Keratinocyte (primary cell): ENCODE measurements around the gene C1QTNF3. TPM values are rescaled to one million over a fixed set of nuclear protein-coding genes. Genes with fewer than 3 reads are reported as not detected.

Source experiments
- DNase-seq: peaks from one replicate; pipeline ENCODE4 v3.0.0-alpha.2; 2011; ENCODE audit warnings: low read depth, missing footprints, low spot score
- FAIRE-seq: peaks from 2 replicates; lab custom pipeline; 2011; peaks lifted over from hg19 to GRCh38; lab: Jason Lieb, UNC
- H2AFZ ChIP-seq: 2 replicates; pipeline ENCODE4 v1.6.0; 2012; ENCODE audit warnings: low read length, control low read depth, inconsistent platforms; ENCODE audit not compliant: control insufficient read depth
- H3K27ac ChIP-seq: 2 replicates; pipeline ENCODE4 v1.5.1; 2011; ENCODE audit warnings: low read length; ENCODE audit not compliant: control insufficient read depth, insufficient read depth
- H3K27me3 ChIP-seq: 3 replicates; pipeline ENCODE4 v1.6.0; 2011; ENCODE audit warnings: low read length; ENCODE audit not compliant: control insufficient read depth, insufficient read depth; ENCODE audit errors: extremely low read depth
- H3K36me3 ChIP-seq, 2 experiments: 2 replicates in 1 of 2; 3 replicates in 1 of 2; pipeline ENCODE4 v1.5.1; 2011; ENCODE audit warnings: low read length in 2 of 2, mild to moderate bottlenecking in 1 of 2; ENCODE audit not compliant: control insufficient read depth in 2 of 2, insufficient read depth in 2 of 2; ENCODE audit errors: extremely low read depth in 1 of 2
- H3K4me1 ChIP-seq: 3 replicates; pipeline ENCODE4 v1.5.1; 2011; ENCODE audit warnings: low read length; ENCODE audit not compliant: control insufficient read depth, insufficient read depth; ENCODE audit errors: extremely low read depth
- H3K4me2 ChIP-seq: 3 replicates; pipeline ENCODE4 v1.6.0; 2011; ENCODE audit warnings: low read depth, low read length; ENCODE audit not compliant: control insufficient read depth, insufficient read depth; ENCODE audit errors: extremely low read depth
- H3K4me3 ChIP-seq, 3 experiments: fragments of 200-600 bp in 1 of 3; sonication (generic) in 1 of 3; 2 replicates in 2 of 3; 3 replicates in 1 of 3; pipeline ENCODE4 v1.5.1; 2011 to 2016; ENCODE audit warnings: low read length in 3 of 3, mild to moderate bottlenecking in 3 of 3, control low read depth in 2 of 3, inconsistent platforms in 1 of 3, low read depth in 1 of 3, mixed read lengths in 1 of 3, mixed run types in 1 of 3, moderate library complexity in 1 of 3; ENCODE audit not compliant: control insufficient read depth in 2 of 3, insufficient read depth in 2 of 3; ENCODE audit errors: extremely low read depth in 1 of 3
- H3K79me2 ChIP-seq: 2 replicates; pipeline ENCODE4 v1.6.0; 2012; ENCODE audit warnings: low read length; ENCODE audit not compliant: control insufficient read depth, insufficient read depth
- H3K9ac ChIP-seq: 3 replicates; pipeline ENCODE4 v1.6.0; 2011; ENCODE audit warnings: low read length; ENCODE audit not compliant: control insufficient read depth, insufficient read depth; ENCODE audit errors: extremely low read depth
- H3K9me1 ChIP-seq: 3 replicates; pipeline ENCODE4 v1.6.0; 2011; ENCODE audit warnings: low read length; ENCODE audit not compliant: control insufficient read depth, insufficient read depth; ENCODE audit errors: extremely low read depth
- H3K9me3 ChIP-seq: 2 replicates; pipeline ENCODE4 v1.5.1; 2012; ENCODE audit warnings: low read depth, low read length; ENCODE audit not compliant: control insufficient read depth
- H4K20me1 ChIP-seq: 3 replicates; pipeline ENCODE4 v1.6.0; 2011; ENCODE audit warnings: low read length; ENCODE audit not compliant: control insufficient read depth, insufficient read depth; ENCODE audit errors: extremely low read depth
- CTCF ChIP-seq, 3 experiments: IDR thresholded peaks in 1 of 3; conservative IDR thresholded peaks in 1 of 3; optimal IDR thresholded peaks in 1 of 3; 2 replicates in 2 of 3; 3 replicates in 1 of 3; pipeline versions ENCODE3 to v1.5.1; 2011; ENCODE audit warnings: low read length in 3 of 3, mild to moderate bottlenecking in 3 of 3, moderate library complexity in 2 of 3, control low read depth in 1 of 3, inconsistent platforms in 1 of 3; ENCODE audit not compliant: insufficient read depth in 2 of 3; ENCODE audit errors: extremely low read depth in 1 of 3
- EZH2 ChIP-seq: IDR thresholded peaks from one replicate; pipeline ENCODE4 v1.6.1; 2012; ENCODE audit warnings: inconsistent platforms, mild to moderate bottlenecking, low read length, moderate library complexity
- dilution Hi-C: fragments of 300-500 bp; cut with MboI; formaldehyde crosslinking; loops from one replicate; pipeline ENCODE4 v1.7.0; 2020; ENCODE audit warnings: low sequenced_read_pairs; ENCODE audit not compliant: extremely low pct_ligation_motif_present
- polyA plus RNA-seq, 5 experiments: library from polyadenylated mRNA; depleted of rRNA in 3 of 5; stranded (reverse) in 3 of 5; stranded (forward) in 1 of 5; unstranded in 1 of 5; fragments of >200 nt; gene quantifications; 1 replicate in 1 of 5; 2 replicates in 3 of 5; 3 replicates in 1 of 5; pipeline versions ENCODE4 v1.2.1 to v1.2.3, GENCODE V29; 2011 to 2012; ENCODE audit warnings: missing spikeins in 2 of 5, low read depth in 1 of 5, low replicate concordance in 1 of 5

C1QTNF3 gene
- polyA plus RNA-seq, 1 donor (not counting 4 experiments of a cell fraction or from before 2014, with no cell fraction given): 1.0 TPM

- Histone ChIP-seq H3K4me3 (peak overlapping the region; percentile 52 to 98 (median 95)), H3K9me1 (no peaks in the 10 kb centered on the region), H4K20me1 (no peaks in the 10 kb centered on the region), H3K27me3 (no peaks in the 10 kb centered on the region), H3K79me2 (peaks cover 2% of the 10 kb centered on the region), H3K4me2 (peak overlapping the region; percentile 93), H3K9me3 (no peaks in the 10 kb centered on the region), H3K27ac (peak overlapping the region; percentile 89), H2AFZ (peak overlapping the region; percentile 97), H3K4me1 (peaks cover 26% of the 10 kb centered on the region), H3K36me3 (no peaks in the 10 kb centered on the region), H3K9ac (peak overlapping the region; percentile 89)
- DNase-seq: no peak
- FAIRE-seq: no peak
- dilution Hi-C loops: no loop called here
- TF ChIP-seq EZH2 (no peak), CTCF (optimal IDR thresholded peaks at IDR 0.05 in 1 of 3, IDR thresholded peaks at IDR 0.05 in 1 of 3, conservative IDR thresholded peaks at IDR 0.05 in 1 of 3; ENCODE audit: extremely low read depth in 1 of 3, insufficient read depth in 2 of 3, low read length in 3 of 3) (no peak)
Observed at GRCh38 chr5:34008802-34009201, 34.2 kb downstream of the C1QTNF3 start.

GRCh38 chr5:34007621-34008600, 35.1 kb downstream of the C1QTNF3 start, which contains the start of gene AMACR:
AMACR (minus strand) TSS chr5:34008050; CDS start chr5:34008019, 31 bp downstream.
- H3K4me3 ChIP-seq: peak within 1 kb of the TSS; percentile 52 to 98 (median 95)
- peak; percentile 35 for DNase-seq
- FAIRE-seq: no peak
- no peaks in the 10 kb centered on the region for H3K9me3 ChIP-seq
- H3K9ac ChIP-seq: peak within 1 kb of the TSS; percentile 89
- H3K27ac ChIP-seq: peak within 1 kb of the TSS; percentile 89
- no peaks in the 10 kb centered on the region for H4K20me1 ChIP-seq
- peak within 1 kb of the TSS; percentile 93 for H3K4me2 ChIP-seq
- H2AFZ ChIP-seq: peak within 1 kb of the TSS; percentile 97
- dilution Hi-C loops: no loop called here
- H3K79me2 ChIP-seq: peaks cover 2% of the 10 kb centered on the region
- H3K4me1 ChIP-seq: peaks cover 26% of the 10 kb centered on the region
- TF ChIP-seq EZH2: no peak
- peak in 1 of 3 experiments; percentile 23 for TF ChIP-seq CTCF (optimal IDR thresholded peaks at IDR 0.05 in 1 of 3, IDR thresholded peaks at IDR 0.05 in 1 of 3, conservative IDR thresholded peaks at IDR 0.05 in 1 of 3; ENCODE audit: extremely low read depth in 1 of 3, insufficient read depth in 2 of 3, low read length in 3 of 3)
- H3K9me1 ChIP-seq: no peaks in the 10 kb centered on the region
- H3K36me3 ChIP-seq: peaks cover 0 to 5% of the 10 kb centered on the region in 2 experiments
- no peaks in the 10 kb centered on the region for H3K27me3 ChIP-seq
